Breast epithelium (tissue), 4 donors: ENCODE data around the gene GALNT5. TPM values are rescaled to one million over a fixed set of nuclear protein-coding genes. Genes with fewer than 3 reads are reported as not detected.

Source experiments
- DNase-seq, 2 donors: peaks; one replicate each; pipeline ENCODE4 v3.0.0-alpha.2; 2019; ENCODE audit warnings: low spot score in 2 of 2
- H3K27ac ChIP-seq, 2 donors: fragments of 200-600 bp; sonication (generic) in 1 of 2; one replicate each; pipeline ENCODE4 v1.5.1; 2016 to 2019; ENCODE audit warnings: mild to moderate bottlenecking in 1 of 2
- H3K27me3 ChIP-seq, 2 donors: fragments of 200-600 bp; sonication (generic) in 1 of 2; one replicate each; pipeline versions ENCODE4 v1.5.1 to v1.6.0; 2017 to 2019; ENCODE audit warnings: control low read depth in 1 of 2, mild to moderate bottlenecking in 1 of 2
- H3K36me3 ChIP-seq: fragments of 200-600 bp; one replicate; pipeline ENCODE4 v1.5.1; 2019
- H3K4me1 ChIP-seq, 2 donors: fragments of 200-600 bp; sonication (generic); one replicate each; pipeline ENCODE4 v1.5.1; 2016 to 2019; ENCODE audit warnings: control low read depth in 1 of 2
- H3K4me3 ChIP-seq, 3 donors: fragments of 200-600 bp; sonication (generic); 1 replicate in 2 of 3; 2 replicates in 1 of 3; pipeline ENCODE4 v1.5.1; 2016 to 2019; ENCODE audit warnings: mild to moderate bottlenecking in 3 of 3, moderate library complexity in 2 of 3
- H3K9me3 ChIP-seq, 2 donors: fragments of 200-600 bp; sonication (generic) in 1 of 2; one replicate each; pipeline ENCODE4 v1.5.1; 2016 to 2019; ENCODE audit warnings: control low read depth in 1 of 2
- POLR2A ChIP-seq: fragments of 450-650 bp; IDR thresholded peaks from one replicate; pipeline ENCODE4 v1.6.1; 2016; ENCODE audit warnings: antibody characterized with exemption, mild to moderate bottlenecking, moderate library complexity
- POLR2AphosphoS5 ChIP-seq, 3 donors: sonication (generic); formaldehyde crosslinking; IDR thresholded peaks; one replicate each; pipeline ENCODE4 v1.6.1; 2017; ENCODE audit warnings: antibody characterized with exemption in 3 of 3
- intact Hi-C: fragments of 100-400 bp; cut with DNase I; formaldehyde crosslinking; loops from one replicate; pipeline ENCODE4 v1.15.1; 2023; ENCODE audit warnings: low total_unique reads
- total RNA-seq, 3 donors: library from RNA; depleted of rRNA; stranded (reverse); fragments of >200 nt; gene quantifications; one replicate each; pipeline ENCODE4 v1.1.0, GENCODE V29; 2016
- TF ChIP-seq, protein P1 (sequence below), 3 donors: fragments of 450-650 bp; IDR thresholded peaks; one replicate each; pipeline ENCODE4 v1.5.1; 2016 to 2017; ENCODE audit warnings: antibody characterized with exemption in 3 of 3, mild to moderate bottlenecking in 3 of 3, moderate library complexity in 3 of 3

Gene GALNT5
- total RNA-seq, 3 donors from 2014 or later: 0.16 to 2.0 (median 1.6) TPM

DNA sequence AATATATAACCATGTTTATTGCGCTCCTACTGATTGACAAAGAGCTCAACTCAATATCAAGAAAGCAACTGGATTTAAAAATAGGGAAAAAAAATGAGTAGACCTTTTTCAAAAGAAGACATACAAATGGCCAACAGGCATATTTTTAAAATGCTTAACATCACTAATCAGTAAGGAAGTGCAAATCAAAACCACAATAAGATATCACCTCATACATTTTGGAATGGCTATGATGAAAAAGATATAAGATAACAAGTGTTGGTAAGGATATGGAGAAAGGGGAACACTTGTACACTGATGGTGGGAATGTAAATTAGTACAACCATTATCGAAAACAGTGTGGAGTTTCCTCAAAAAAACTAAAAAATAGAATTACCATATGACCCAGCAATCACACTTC is 5.6 kb upstream of the GALNT5 start:
- H3K9me3 ChIP-seq: no peaks in the 10 kb centered on the region
- no peak overlapping the region for H3K27ac ChIP-seq
- H3K4me3 ChIP-seq: no peak overlapping the region
- H3K27me3 ChIP-seq: no peaks in the 10 kb centered on the region
- TF ChIP-seq POLR2AphosphoS5 (IDR thresholded peaks at IDR 0.05) (no peak), POLR2A (no peak)
- TF ChIP-seq, protein P1, sequence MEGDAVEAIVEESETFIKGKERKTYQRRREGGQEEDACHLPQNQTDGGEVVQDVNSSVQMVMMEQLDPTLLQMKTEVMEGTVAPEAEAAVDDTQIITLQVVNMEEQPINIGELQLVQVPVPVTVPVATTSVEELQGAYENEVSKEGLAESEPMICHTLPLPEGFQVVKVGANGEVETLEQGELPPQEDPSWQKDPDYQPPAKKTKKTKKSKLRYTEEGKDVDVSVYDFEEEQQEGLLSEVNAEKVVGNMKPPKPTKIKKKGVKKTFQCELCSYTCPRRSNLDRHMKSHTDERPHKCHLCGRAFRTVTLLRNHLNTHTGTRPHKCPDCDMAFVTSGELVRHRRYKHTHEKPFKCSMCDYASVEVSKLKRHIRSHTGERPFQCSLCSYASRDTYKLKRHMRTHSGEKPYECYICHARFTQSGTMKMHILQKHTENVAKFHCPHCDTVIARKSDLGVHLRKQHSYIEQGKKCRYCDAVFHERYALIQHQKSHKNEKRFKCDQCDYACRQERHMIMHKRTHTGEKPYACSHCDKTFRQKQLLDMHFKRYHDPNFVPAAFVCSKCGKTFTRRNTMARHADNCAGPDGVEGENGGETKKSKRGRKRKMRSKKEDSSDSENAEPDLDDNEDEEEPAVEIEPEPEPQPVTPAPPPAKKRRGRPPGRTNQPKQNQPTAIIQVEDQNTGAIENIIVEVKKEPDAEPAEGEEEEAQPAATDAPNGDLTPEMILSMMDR (IDR thresholded peaks at IDR 0.05): no peak
- no peaks in the 10 kb centered on the region for H3K4me1 ChIP-seq
- H3K36me3 ChIP-seq: no peaks in the 10 kb centered on the region
- intact Hi-C loops: no loop called here
- no peak for DNase-seq

DNA sequence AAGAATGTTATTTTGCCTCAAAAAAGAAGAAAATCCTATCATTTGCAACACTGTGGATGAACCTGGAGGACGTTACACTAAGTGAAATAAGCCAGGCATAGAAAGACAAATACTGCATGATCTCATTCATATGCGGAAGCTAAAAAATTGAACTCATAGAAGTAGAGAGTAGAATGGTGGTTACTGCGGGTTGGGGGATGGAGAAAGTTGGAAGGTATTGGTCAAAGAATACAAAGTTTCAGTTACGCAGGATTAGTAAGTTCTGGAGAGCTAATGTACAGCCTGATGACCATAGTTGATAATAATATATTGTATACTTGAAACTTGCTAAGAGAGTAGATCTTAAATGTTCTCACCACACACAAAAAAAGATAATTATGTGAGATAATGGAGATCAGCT is 5.0 kb upstream of the GALNT5 start:
- H3K27me3 ChIP-seq: no peaks in the 10 kb centered on the region
- H3K27ac ChIP-seq: no peak overlapping the region
- no peak for DNase-seq
- no peak overlapping the region for H3K4me3 ChIP-seq
- H3K36me3 ChIP-seq: no peaks in the 10 kb centered on the region
- intact Hi-C loops: no loop called here
- no peaks in the 10 kb centered on the region for H3K9me3 ChIP-seq
- TF ChIP-seq, protein P1 (IDR thresholded peaks at IDR 0.05): no peak
- TF ChIP-seq POLR2AphosphoS5 (IDR thresholded peaks at IDR 0.05) (no peak), POLR2A (no peak)
- H3K4me1 ChIP-seq: no peaks in the 10 kb centered on the region

DNA sequence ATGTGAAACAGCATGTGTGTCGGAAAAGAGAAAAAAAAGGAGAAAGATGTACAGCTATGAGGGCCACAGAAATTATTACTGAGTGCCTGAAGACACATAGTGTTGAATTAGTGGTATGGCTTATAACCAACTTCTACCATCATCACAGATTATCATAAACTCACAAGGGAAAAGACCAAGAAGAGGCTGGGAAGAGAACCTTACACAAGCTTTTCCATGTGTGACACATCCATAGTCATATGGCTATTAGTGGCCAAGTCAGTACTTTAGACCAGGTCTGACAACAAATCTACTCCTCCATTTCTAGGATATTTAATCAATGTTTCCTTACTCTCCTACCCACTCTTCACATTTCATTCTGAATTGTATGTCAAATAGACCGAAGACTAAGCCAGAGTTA is 3.5 kb upstream of the GALNT5 start:
- Histone ChIP-seq H3K9me3 (no peaks in the 10 kb centered on the region), H3K4me1 (no peaks in the 10 kb centered on the region), H3K4me3 (no peak overlapping the region), H3K27me3 (no peaks in the 10 kb centered on the region), H3K36me3 (no peaks in the 10 kb centered on the region), H3K27ac (no peak overlapping the region)
- DNase-seq: no peak
- TF ChIP-seq, protein P1 (IDR thresholded peaks at IDR 0.05): no peak
- TF ChIP-seq POLR2A (no peak), POLR2AphosphoS5 (IDR thresholded peaks at IDR 0.05) (no peak)
- intact Hi-C loops: no loop called here

DNA sequence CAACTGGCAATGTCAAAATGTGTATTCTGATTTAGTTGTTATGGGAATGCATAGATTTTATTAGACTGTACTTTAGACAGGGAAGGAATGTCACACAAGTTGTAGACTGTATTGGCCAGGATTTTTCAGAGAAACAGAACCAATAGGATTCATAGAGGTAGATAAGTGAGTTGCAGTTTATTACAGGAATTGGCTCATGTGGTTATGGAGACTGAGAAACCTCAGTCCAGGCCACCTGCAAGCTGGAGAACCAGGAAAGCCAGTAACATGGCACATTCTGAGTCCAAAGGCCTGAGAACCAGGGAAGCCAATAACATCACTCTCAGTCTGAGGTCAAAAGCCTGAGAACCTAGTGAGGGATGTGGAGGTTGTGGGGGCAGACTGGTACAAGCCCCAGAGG is 1.8 kb upstream of the GALNT5 start:
- intact Hi-C loops: no loop called here
- Histone ChIP-seq H3K27me3 (no peaks in the 10 kb centered on the region), H3K27ac (no peak overlapping the region), H3K36me3 (no peaks in the 10 kb centered on the region), H3K4me1 (no peaks in the 10 kb centered on the region), H3K9me3 (no peaks in the 10 kb centered on the region), H3K4me3 (no peak overlapping the region)
- TF ChIP-seq POLR2AphosphoS5 (IDR thresholded peaks at IDR 0.05) (no peak), POLR2A (no peak)
- TF ChIP-seq, protein P1 (IDR thresholded peaks at IDR 0.05): no peak
- no peak for DNase-seq

DNA sequence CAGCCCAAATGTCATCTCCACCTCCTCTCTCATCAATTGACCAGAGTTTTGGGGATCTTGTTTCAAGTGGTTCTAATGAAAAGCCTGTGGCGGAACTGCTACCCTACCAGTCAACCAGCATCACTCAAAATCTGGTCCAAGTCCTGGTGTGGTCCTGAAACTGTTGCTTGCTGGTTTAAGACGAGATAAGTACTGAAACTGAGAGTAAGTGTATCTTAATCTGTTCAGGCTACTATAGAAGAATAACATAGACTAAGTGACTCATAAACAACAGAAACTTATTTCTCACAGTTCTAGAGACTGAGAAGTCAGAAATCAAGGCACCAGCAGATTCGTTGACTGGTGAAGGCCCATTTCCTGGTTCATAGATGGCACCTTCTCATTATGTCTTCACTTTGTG is 879 bp upstream of the GALNT5 start:
- Histone ChIP-seq H3K27ac (no peak overlapping the region), H3K4me1 (no peaks in the 10 kb centered on the region), H3K36me3 (no peaks in the 10 kb centered on the region), H3K4me3 (no peak overlapping the region), H3K9me3 (no peaks in the 10 kb centered on the region), H3K27me3 (no peaks in the 10 kb centered on the region)
- intact Hi-C loops: no loop called here
- no peak for DNase-seq
- TF ChIP-seq, protein P1 (IDR thresholded peaks at IDR 0.05): no peak
- TF ChIP-seq POLR2AphosphoS5 (IDR thresholded peaks at IDR 0.05) (no peak), POLR2A (no peak)
